WTC11 (cell line): ENCODE measurements around the gene TANC1. TPM values are rescaled to one million over a fixed set of nuclear protein-coding genes. Genes with fewer than 3 reads are reported as not detected.

Experiments used
- ATAC-seq: fragments of 200-7000 bp; cut with Tn5 transposase; 2 replicates; pipeline ENCODE4 v1.10.0; 2021; ENCODE audit warnings: mild to moderate bottlenecking, moderate library complexity
- CTCF ChIA-PET: fragments of 300-600 bp; sonication (Branson Sonifier 250); formaldehyde crosslinking; loops from one replicate; lab custom pipeline; 2021; ENCODE audit warnings: antibody characterized with exemption; lab: Charles Lee
- POLR2A ChIA-PET: fragments of 350-600 bp; sonication (Branson Sonifier 250); formaldehyde crosslinking; loops from one replicate; lab custom pipeline; 2021; ENCODE audit warnings: antibody characterized with exemption; lab: Charles Lee
- DNase-seq: peaks from one replicate; pipeline ENCODE4 v3.0.0; 2021; ENCODE audit warnings: low spot score
- H3K27ac Mint-ChIP-seq: 2 replicates; pipeline ENCODE4 v1.8.0; 2021; ENCODE audit warnings: mixed read lengths
- H3K27me3 Mint-ChIP-seq: 2 replicates; pipeline ENCODE4 v1.8.0; 2021; ENCODE audit warnings: low read depth, mild to moderate bottlenecking, moderate library complexity, mixed read lengths
- H3K36me3 Mint-ChIP-seq: 2 replicates; pipeline ENCODE4 v1.8.0; 2021; ENCODE audit warnings: mixed read lengths
- H3K4me1 Mint-ChIP-seq: 2 replicates; pipeline ENCODE4 v1.8.0; 2022; ENCODE audit warnings: mixed read lengths
- H3K4me3 Mint-ChIP-seq: 2 replicates; pipeline ENCODE4 v1.8.0; 2021; ENCODE audit warnings: mild to moderate bottlenecking, moderate library complexity, mixed read lengths
- H3K9me3 Mint-ChIP-seq: 2 replicates; pipeline ENCODE4 v1.8.0; 2021; ENCODE audit warnings: mixed read lengths
- CREM ChIP-seq: sonication (generic); formaldehyde crosslinking; IDR thresholded peaks from 2 replicates; pipeline ENCODE4 v1.8.1; 2022; ENCODE audit warnings: mild to moderate bottlenecking, missing genetic modification reagents, moderate library complexity
- GTF2I ChIP-seq: fragments of 250-450 bp; sonication (Bioruptor Pico); conservative IDR thresholded peaks from 2 replicates; pipeline ENCODE4 v1.4.0; 2021; ENCODE audit warnings: mild to moderate bottlenecking
- JAZF1 ChIP-seq: fragments of 250-450 bp; sonication (Bioruptor Pico); IDR thresholded peaks from 2 replicates; pipeline ENCODE4 v1.9.0; 2021; ENCODE audit warnings: moderate library complexity, mild to moderate bottlenecking, inconsistent platforms
- NR1H2 ChIP-seq: sonication (generic); formaldehyde crosslinking; IDR thresholded peaks from 2 replicates; pipeline ENCODE4 v1.9.0; 2021; ENCODE audit warnings: mild to moderate bottlenecking, moderate library complexity, missing genetic modification reagents
- OVOL2 ChIP-seq: fragments of 250-450 bp; sonication (Bioruptor Pico); IDR thresholded peaks from 2 replicates; pipeline ENCODE4 v1.9.0; 2021; ENCODE audit warnings: mild to moderate bottlenecking, borderline replicate concordance
- SMAD4 ChIP-seq: sonication (generic); formaldehyde crosslinking; IDR thresholded peaks from 2 replicates; pipeline ENCODE4 v1.8.0; 2022; ENCODE audit warnings: mild to moderate bottlenecking, missing genetic modification reagents
- TEAD1 ChIP-seq: sonication (generic); formaldehyde crosslinking; IDR thresholded peaks from 2 replicates; pipeline ENCODE4 v1.8.0; 2022; ENCODE audit warnings: mild to moderate bottlenecking, missing genetic modification reagents
- TP53 ChIP-seq: sonication (generic); formaldehyde crosslinking; IDR thresholded peaks from 2 replicates; pipeline ENCODE4 v1.8.1; 2023; ENCODE audit warnings: mild to moderate bottlenecking, missing genetic modification reagents
- ZNF219 ChIP-seq: sonication (generic); formaldehyde crosslinking; IDR thresholded peaks from 2 replicates; pipeline ENCODE4 v1.8.0; 2023; ENCODE audit warnings: missing genetic modification reagents, mild to moderate bottlenecking, borderline replicate concordance
- ZNF232 ChIP-seq: sonication (generic); formaldehyde crosslinking; IDR thresholded peaks from 2 replicates; pipeline ENCODE4 v1.8.0; 2022; ENCODE audit warnings: mild to moderate bottlenecking, missing genetic modification reagents
- ZNF317 ChIP-seq: sonication (generic); formaldehyde crosslinking; IDR thresholded peaks from 2 replicates; pipeline ENCODE4 v1.8.1; 2023; ENCODE audit warnings: low read depth, mild to moderate bottlenecking, moderate library complexity, missing genetic modification reagents, borderline replicate concordance
- ZNF396 ChIP-seq: fragments of 250-450 bp; sonication (Bioruptor Pico); IDR thresholded peaks from 2 replicates; pipeline ENCODE4 v1.8.0; 2021; ENCODE audit warnings: mild to moderate bottlenecking, moderate library complexity, borderline replicate concordance
- total RNA-seq: library from RNA; stranded (reverse); gene quantifications from 3 replicates; pipeline ENCODE4 v1.2.3, GENCODE V29; 2021
- TF ChIP-seq, protein P1 (sequence below): sonication (generic); formaldehyde crosslinking; IDR thresholded peaks from 2 replicates; pipeline ENCODE4 v1.8.0; 2023; ENCODE audit warnings: mild to moderate bottlenecking, missing genetic modification reagents
- TF ChIP-seq, protein P2 (sequence below): sonication (generic); formaldehyde crosslinking; IDR thresholded peaks from 2 replicates; pipeline ENCODE4 v1.8.1; 2023; ENCODE audit warnings: mild to moderate bottlenecking, missing genetic modification reagents
- TF ChIP-seq, protein P3 (sequence below): sonication (generic); formaldehyde crosslinking; IDR thresholded peaks from 2 replicates; pipeline ENCODE4 v1.8.1; 2023; ENCODE audit warnings: mild to moderate bottlenecking, missing genetic modification reagents, borderline replicate concordance
- TF ChIP-seq, protein P4 (sequence below): sonication (generic); formaldehyde crosslinking; IDR thresholded peaks from 2 replicates; pipeline ENCODE4 v1.8.0; 2023; ENCODE audit warnings: missing genetic modification reagents
- TF ChIP-seq, protein P5 (sequence below): sonication (generic); formaldehyde crosslinking; conservative IDR thresholded peaks from 2 replicates; pipeline ENCODE4 v1.8.1; 2022; ENCODE audit warnings: mild to moderate bottlenecking, missing genetic modification reagents
- TF ChIP-seq, protein P6 (sequence below): fragments of 250-450 bp; sonication (Bioruptor Pico); IDR thresholded peaks from 2 replicates; pipeline ENCODE4 v1.9.0; 2021; ENCODE audit warnings: mild to moderate bottlenecking
- TF ChIP-seq, protein P7 (sequence below): sonication (generic); formaldehyde crosslinking; IDR thresholded peaks from 2 replicates; pipeline ENCODE4 v1.8.0; 2023; ENCODE audit warnings: missing genetic modification reagents, mild to moderate bottlenecking, borderline replicate concordance

Gene TANC1
- total RNA-seq, 1 experiment from 2014 or later = 11.6 TPM

DNA sequence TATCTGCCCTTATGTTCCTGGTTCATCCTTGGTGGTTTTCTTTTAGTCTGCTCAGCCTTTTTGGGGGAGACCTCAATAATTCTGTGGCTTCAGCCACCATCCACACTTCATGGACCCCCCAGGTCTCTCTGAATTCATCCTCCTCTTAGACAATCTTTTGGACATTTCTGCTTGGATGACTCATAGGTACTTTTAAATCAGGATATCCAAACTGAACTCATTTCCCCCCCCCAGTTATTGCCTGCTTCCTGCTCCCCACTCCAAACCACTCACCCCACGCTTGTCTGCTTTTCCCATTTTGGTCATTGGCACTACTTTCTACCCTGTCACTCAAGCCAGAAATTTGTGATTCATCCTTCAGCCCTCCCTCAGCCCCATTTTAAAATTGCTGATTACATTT is 78.5 kb downstream of the TANC1 start:
- DNase-seq (no peak), ATAC-seq (no peak)
- H3K4me3 Mint-ChIP-seq = no peak overlapping the region
- peaks cover 5% of the 10 kb centered on the region; the same call in 1 of the 2 replicates for H3K27me3 Mint-ChIP-seq
- POLR2A ChIA-PET = interaction anchor here (0.6 kb wide), 1 partner anchor 58 kb away, joined by 4 read pairs; no protein-coding TSS in a partner anchor
- H3K27ac Mint-ChIP-seq = no peak overlapping the region
- CTCF ChIA-PET = interaction anchor here (0.7 to 1.7 kb wide), 2 partner anchors 11 to 72 kb away, joined by 3 to 7 read pairs; no protein-coding TSS in a partner anchor
- H3K9me3 Mint-ChIP-seq = peaks cover 12% of the 10 kb centered on the region
- no peak for TF ChIP-seq ZNF219 (CRISPR knock-in tag)
- TF ChIP-seq, protein P1, sequence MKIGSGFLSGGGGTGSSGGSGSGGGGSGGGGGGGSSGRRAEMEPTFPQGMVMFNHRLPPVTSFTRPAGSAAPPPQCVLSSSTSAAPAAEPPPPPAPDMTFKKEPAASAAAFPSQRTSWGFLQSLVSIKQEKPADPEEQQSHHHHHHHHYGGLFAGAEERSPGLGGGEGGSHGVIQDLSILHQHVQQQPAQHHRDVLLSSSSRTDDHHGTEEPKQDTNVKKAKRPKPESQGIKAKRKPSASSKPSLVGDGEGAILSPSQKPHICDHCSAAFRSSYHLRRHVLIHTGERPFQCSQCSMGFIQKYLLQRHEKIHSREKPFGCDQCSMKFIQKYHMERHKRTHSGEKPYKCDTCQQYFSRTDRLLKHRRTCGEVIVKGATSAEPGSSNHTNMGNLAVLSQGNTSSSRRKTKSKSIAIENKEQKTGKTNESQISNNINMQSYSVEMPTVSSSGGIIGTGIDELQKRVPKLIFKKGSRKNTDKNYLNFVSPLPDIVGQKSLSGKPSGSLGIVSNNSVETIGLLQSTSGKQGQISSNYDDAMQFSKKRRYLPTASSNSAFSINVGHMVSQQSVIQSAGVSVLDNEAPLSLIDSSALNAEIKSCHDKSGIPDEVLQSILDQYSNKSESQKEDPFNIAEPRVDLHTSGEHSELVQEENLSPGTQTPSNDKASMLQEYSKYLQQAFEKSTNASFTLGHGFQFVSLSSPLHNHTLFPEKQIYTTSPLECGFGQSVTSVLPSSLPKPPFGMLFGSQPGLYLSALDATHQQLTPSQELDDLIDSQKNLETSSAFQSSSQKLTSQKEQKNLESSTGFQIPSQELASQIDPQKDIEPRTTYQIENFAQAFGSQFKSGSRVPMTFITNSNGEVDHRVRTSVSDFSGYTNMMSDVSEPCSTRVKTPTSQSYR (CRISPR knock-in tag) = no peak
- peaks cover 13% of the 10 kb centered on the region for H3K36me3 Mint-ChIP-seq
- H3K4me1 Mint-ChIP-seq = peaks cover 30% of the 10 kb centered on the region

DNA sequence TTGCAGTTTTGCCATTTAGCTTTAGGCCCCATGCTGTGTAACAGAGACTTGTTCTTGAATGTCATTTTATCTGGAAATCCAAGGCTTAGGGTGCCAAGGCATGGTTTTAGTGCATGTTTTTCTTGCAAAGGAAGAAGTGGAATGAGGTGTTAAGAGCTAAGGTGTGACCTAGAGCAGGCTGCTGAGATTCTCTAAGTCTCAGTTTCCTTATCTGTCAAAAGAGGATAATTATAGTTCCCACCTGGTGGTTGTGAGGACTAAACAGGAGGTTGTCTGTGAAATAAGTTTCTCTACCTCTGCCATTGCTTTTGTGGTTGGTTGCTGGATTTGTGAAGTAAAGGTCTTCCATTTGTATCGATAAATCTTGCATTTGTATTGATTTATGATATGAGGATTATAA is 82.0 kb downstream of the TANC1 start:
- H3K36me3 Mint-ChIP-seq = no peaks in the 10 kb centered on the region
- POLR2A ChIA-PET = no interaction called here
- TF ChIP-seq TP53 (CRISPR knock-in tag) = no peak
- no peak for TF ChIP-seq ZNF396
- TF ChIP-seq, protein P2, sequence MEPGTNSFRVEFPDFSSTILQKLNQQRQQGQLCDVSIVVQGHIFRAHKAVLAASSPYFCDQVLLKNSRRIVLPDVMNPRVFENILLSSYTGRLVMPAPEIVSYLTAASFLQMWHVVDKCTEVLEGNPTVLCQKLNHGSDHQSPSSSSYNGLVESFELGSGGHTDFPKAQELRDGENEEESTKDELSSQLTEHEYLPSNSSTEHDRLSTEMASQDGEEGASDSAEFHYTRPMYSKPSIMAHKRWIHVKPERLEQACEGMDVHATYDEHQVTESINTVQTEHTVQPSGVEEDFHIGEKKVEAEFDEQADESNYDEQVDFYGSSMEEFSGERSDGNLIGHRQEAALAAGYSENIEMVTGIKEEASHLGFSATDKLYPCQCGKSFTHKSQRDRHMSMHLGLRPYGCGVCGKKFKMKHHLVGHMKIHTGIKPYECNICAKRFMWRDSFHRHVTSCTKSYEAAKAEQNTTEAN = no peak
- TF ChIP-seq, protein P3, sequence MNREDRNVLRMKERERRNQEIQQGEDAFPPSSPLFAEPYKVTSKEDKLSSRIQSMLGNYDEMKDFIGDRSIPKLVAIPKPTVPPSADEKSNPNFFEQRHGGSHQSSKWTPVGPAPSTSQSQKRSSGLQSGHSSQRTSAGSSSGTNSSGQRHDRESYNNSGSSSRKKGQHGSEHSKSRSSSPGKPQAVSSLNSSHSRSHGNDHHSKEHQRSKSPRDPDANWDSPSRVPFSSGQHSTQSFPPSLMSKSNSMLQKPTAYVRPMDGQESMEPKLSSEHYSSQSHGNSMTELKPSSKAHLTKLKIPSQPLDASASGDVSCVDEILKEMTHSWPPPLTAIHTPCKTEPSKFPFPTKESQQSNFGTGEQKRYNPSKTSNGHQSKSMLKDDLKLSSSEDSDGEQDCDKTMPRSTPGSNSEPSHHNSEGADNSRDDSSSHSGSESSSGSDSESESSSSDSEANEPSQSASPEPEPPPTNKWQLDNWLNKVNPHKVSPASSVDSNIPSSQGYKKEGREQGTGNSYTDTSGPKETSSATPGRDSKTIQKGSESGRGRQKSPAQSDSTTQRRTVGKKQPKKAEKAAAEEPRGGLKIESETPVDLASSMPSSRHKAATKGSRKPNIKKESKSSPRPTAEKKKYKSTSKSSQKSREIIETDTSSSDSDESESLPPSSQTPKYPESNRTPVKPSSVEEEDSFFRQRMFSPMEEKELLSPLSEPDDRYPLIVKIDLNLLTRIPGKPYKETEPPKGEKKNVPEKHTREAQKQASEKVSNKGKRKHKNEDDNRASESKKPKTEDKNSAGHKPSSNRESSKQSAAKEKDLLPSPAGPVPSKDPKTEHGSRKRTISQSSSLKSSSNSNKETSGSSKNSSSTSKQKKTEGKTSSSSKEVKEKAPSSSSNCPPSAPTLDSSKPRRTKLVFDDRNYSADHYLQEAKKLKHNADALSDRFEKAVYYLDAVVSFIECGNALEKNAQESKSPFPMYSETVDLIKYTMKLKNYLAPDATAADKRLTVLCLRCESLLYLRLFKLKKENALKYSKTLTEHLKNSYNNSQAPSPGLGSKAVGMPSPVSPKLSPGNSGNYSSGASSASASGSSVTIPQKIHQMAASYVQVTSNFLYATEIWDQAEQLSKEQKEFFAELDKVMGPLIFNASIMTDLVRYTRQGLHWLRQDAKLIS (CRISPR knock-in tag) = no peak
- TF ChIP-seq, protein P4, sequence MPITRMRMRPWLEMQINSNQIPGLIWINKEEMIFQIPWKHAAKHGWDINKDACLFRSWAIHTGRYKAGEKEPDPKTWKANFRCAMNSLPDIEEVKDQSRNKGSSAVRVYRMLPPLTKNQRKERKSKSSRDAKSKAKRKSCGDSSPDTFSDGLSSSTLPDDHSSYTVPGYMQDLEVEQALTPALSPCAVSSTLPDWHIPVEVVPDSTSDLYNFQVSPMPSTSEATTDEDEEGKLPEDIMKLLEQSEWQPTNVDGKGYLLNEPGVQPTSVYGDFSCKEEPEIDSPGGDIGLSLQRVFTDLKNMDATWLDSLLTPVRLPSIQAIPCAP (CRISPR knock-in tag) = no peak
- no peak for TF ChIP-seq OVOL2 (CRISPR knock-in tag)
- TF ChIP-seq JAZF1 (CRISPR knock-in tag) = no peak
- TF ChIP-seq NR1H2 (CRISPR knock-in tag) = no peak
- TF ChIP-seq ZNF317 (CRISPR knock-in tag) = no peak
- TF ChIP-seq, protein P5, sequence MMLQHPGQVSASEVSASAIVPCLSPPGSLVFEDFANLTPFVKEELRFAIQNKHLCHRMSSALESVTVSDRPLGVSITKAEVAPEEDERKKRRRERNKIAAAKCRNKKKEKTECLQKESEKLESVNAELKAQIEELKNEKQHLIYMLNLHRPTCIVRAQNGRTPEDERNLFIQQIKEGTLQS (CRISPR knock-in tag) = no peak
- TF ChIP-seq SMAD4 = no peak
- no peak for ATAC-seq
- H3K4me3 Mint-ChIP-seq = no peak overlapping the region
- no peaks in the 10 kb centered on the region for H3K27me3 Mint-ChIP-seq
- peaks cover 26% of the 10 kb centered on the region for H3K4me1 Mint-ChIP-seq
- CTCF ChIA-PET = interaction anchor here (2.3 kb wide), 1 partner anchor 68 kb away, joined by 5 read pairs; no protein-coding TSS in a partner anchor
- DNase-seq = no peak
- H3K27ac Mint-ChIP-seq = no peak overlapping the region
- H3K9me3 Mint-ChIP-seq = no peaks in the 10 kb centered on the region

DNA sequence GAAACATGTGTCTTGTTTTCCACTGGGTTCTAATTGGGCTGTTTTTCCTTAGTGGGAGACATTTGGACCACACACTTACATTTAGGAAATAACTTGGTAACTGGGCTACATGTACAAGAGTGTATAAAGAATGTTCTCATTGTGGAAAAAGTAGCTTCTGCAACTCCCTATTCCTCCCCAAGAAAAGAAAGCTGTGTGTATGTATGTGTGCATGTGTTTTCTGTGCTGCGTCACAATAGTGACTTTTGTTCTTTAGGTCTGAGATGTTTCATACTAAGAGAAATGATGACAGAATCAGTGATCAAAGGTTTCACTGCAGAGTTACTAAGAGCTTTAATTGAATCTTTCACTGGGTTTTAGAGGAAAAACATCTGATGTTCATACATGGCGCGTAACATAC is 82.7 kb downstream of the TANC1 start:
- H3K9me3 Mint-ChIP-seq = no peaks in the 10 kb centered on the region
- H3K27me3 Mint-ChIP-seq = no peaks in the 10 kb centered on the region
- ChIA-PET POLR2A (no interaction called here), CTCF (interaction anchor here (0.7 to 2.3 kb wide), 2 partner anchors 68 to 90 kb away, joined by 3 to 5 read pairs; no protein-coding TSS in a partner anchor)
- ATAC-seq = no peak
- DNase-seq = no peak
- no peak overlapping the region for H3K4me3 Mint-ChIP-seq
- no peaks in the 10 kb centered on the region for H3K36me3 Mint-ChIP-seq
- peaks cover 22% of the 10 kb centered on the region for H3K4me1 Mint-ChIP-seq
- H3K27ac Mint-ChIP-seq = no peak overlapping the region
- TF ChIP-seq TEAD1 (CRISPR knock-in tag) (no peak), CREM (CRISPR knock-in tag) (no peak), GTF2I (CRISPR knock-in tag) (no peak), ZNF232 (CRISPR knock-in tag) (no peak)
- TF ChIP-seq, protein P6, sequence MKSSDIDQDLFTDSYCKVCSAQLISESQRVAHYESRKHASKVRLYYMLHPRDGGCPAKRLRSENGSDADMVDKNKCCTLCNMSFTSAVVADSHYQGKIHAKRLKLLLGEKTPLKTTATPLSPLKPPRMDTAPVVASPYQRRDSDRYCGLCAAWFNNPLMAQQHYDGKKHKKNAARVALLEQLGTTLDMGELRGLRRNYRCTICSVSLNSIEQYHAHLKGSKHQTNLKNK = no peak
- TF ChIP-seq, protein P7, sequence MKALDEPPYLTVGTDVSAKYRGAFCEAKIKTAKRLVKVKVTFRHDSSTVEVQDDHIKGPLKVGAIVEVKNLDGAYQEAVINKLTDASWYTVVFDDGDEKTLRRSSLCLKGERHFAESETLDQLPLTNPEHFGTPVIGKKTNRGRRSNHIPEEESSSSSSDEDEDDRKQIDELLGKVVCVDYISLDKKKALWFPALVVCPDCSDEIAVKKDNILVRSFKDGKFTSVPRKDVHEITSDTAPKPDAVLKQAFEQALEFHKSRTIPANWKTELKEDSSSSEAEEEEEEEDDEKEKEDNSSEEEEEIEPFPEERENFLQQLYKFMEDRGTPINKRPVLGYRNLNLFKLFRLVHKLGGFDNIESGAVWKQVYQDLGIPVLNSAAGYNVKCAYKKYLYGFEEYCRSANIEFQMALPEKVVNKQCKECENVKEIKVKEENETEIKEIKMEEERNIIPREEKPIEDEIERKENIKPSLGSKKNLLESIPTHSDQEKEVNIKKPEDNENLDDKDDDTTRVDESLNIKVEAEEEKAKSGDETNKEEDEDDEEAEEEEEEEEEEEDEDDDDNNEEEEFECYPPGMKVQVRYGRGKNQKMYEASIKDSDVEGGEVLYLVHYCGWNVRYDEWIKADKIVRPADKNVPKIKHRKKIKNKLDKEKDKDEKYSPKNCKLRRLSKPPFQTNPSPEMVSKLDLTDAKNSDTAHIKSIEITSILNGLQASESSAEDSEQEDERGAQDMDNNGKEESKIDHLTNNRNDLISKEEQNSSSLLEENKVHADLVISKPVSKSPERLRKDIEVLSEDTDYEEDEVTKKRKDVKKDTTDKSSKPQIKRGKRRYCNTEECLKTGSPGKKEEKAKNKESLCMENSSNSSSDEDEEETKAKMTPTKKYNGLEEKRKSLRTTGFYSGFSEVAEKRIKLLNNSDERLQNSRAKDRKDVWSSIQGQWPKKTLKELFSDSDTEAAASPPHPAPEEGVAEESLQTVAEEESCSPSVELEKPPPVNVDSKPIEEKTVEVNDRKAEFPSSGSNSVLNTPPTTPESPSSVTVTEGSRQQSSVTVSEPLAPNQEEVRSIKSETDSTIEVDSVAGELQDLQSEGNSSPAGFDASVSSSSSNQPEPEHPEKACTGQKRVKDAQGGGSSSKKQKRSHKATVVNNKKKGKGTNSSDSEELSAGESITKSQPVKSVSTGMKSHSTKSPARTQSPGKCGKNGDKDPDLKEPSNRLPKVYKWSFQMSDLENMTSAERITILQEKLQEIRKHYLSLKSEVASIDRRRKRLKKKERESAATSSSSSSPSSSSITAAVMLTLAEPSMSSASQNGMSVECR (CRISPR knock-in tag) = no peak
